IMR-90 (cell line): Measurements from ENCODE around the gene L3MBTL2. TPM values are rescaled to one million over a fixed set of nuclear protein-coding genes. Genes with fewer than 3 reads are reported as not detected.

ENCODE experiments used
- ATAC-seq: fragments of 200-7000 bp; cut with Tn5 transposase; 2 replicates; pipeline ENCODE4 v1.9.1; 2020; ENCODE audit warnings: low read depth, mild to moderate bottlenecking, moderate library complexity
- BruUV-seq: library from RNA; stranded (reverse); fragments of 400-500 nt; replicated peaks from 2 replicates; lab custom pipeline; 2021; lab: Mats Ljungman, UMichigan
- CTCF ChIA-PET: fragments of 300-600 bp; formaldehyde crosslinking; extraction: SDS; loops from one replicate; lab custom pipeline; 2021; ENCODE audit warnings: antibody characterized with exemption; lab: Yijun Ruan, JAX
- POLR2A ChIA-PET: fragments of 300-600 bp; sonication (Branson Sonifier 250); formaldehyde crosslinking; loops from one replicate; lab custom pipeline; 2022; ENCODE audit warnings: antibody characterized with exemption; ENCODE audit not compliant: unreplicated experiment; lab: Charles Lee
- DNase-seq: peaks from one replicate; pipeline ENCODE4 v3.0.0; 2013
- H2AFZ ChIP-seq: replicated peaks from 2 replicates; pipeline ENCODE3; 2013; ENCODE audit warnings: low read length, mild to moderate bottlenecking; ENCODE audit not compliant: poor library complexity
- H2AK5ac ChIP-seq: 2 replicates; pipeline ENCODE4 v1.6.1; 2013; ENCODE audit warnings: low read depth, low read length, inconsistent platforms
- H2AK9ac ChIP-seq: replicated peaks from 2 replicates; pipeline ENCODE3; 2013; ENCODE audit warnings: mild to moderate bottlenecking, low read depth, low read length, moderate library complexity; ENCODE audit not compliant: poor library complexity
- H2BK120ac ChIP-seq: 2 replicates; pipeline ENCODE4 v1.6.1; 2013; ENCODE audit warnings: low read depth, low read length, inconsistent platforms
- H2BK15ac ChIP-seq: 3 replicates; pipeline ENCODE4 v1.6.1; 2013; ENCODE audit warnings: low read depth, low read length, inconsistent platforms
- H2BK20ac ChIP-seq: 2 replicates; pipeline ENCODE4 v1.6.1; 2013; ENCODE audit warnings: low read depth, mild to moderate bottlenecking, inconsistent platforms, low read length, moderate library complexity
- H2BK5ac ChIP-seq: 2 replicates; pipeline ENCODE4 v1.6.1; 2013; ENCODE audit warnings: mild to moderate bottlenecking, low read depth, low read length, inconsistent platforms; ENCODE audit not compliant: poor library complexity, severe bottlenecking
- H3K14ac ChIP-seq: replicated peaks from 2 replicates; pipeline ENCODE4 v1.6.1; 2013; ENCODE audit warnings: low read depth, low read length, inconsistent platforms
- H3K18ac ChIP-seq: 2 replicates; pipeline ENCODE4 v1.6.1; 2013; ENCODE audit warnings: low read depth, low read length, control low read depth
- H3K23ac ChIP-seq: 2 replicates; pipeline ENCODE4 v1.6.1; 2013; ENCODE audit warnings: low read depth, low read length, inconsistent platforms
- H3K27ac ChIP-seq: 2 replicates; pipeline ENCODE4 v1.5.1; 2013; ENCODE audit warnings: mild to moderate bottlenecking, control low read depth, low read length; ENCODE audit not compliant: insufficient read depth
- H3K27me3 ChIP-seq: 2 replicates; pipeline ENCODE4 v1.6.1; 2013; ENCODE audit warnings: low read length; ENCODE audit not compliant: control insufficient read depth, insufficient read depth
- H3K36me3 ChIP-seq: 2 replicates; pipeline ENCODE4 v1.6.1; 2013; ENCODE audit warnings: low read length, mixed read lengths; ENCODE audit not compliant: control insufficient read depth, insufficient read depth
- H3K4ac ChIP-seq: 2 replicates; pipeline ENCODE4 v1.6.1; 2013; ENCODE audit warnings: low read depth, low read length, inconsistent platforms
- H3K4me1 ChIP-seq: 2 replicates; pipeline ENCODE4 v1.6.1; 2013; ENCODE audit warnings: low read length, mixed read lengths; ENCODE audit not compliant: control insufficient read depth, insufficient read depth
- H3K4me2 ChIP-seq: 2 replicates; pipeline ENCODE4 v1.6.1; 2013; ENCODE audit warnings: low read depth, mild to moderate bottlenecking, control low read depth, low read length, moderate library complexity
- H3K4me3 ChIP-seq: 2 replicates; pipeline ENCODE4 v1.5.1; 2013; ENCODE audit warnings: low read depth, mild to moderate bottlenecking, control low read depth, low read length, moderate library complexity; ENCODE audit not compliant: insufficient read depth
- H3K56ac ChIP-seq: 2 replicates; pipeline ENCODE4 v1.6.1; 2013; ENCODE audit warnings: low read length, inconsistent platforms; ENCODE audit not compliant: insufficient read depth; ENCODE audit errors: extremely low read depth
- H3K79me1 ChIP-seq, 2 experiments: 2 replicates each; pipeline ENCODE4 v1.6.1; 2013; ENCODE audit warnings: low read length in 2 of 2, inconsistent platforms in 1 of 2, low read depth in 1 of 2
- H3K9ac ChIP-seq: 2 replicates; pipeline ENCODE4 v1.6.1; 2013; ENCODE audit warnings: low read depth, low read length, control low read depth
- H3K9me1 ChIP-seq: 2 replicates; pipeline ENCODE4 v1.6.1; 2013; ENCODE audit warnings: low read length, inconsistent platforms; ENCODE audit not compliant: insufficient read depth
- H3K9me3 ChIP-seq: 2 replicates; pipeline ENCODE4 v1.6.1; 2013; ENCODE audit warnings: low read length; ENCODE audit not compliant: control insufficient read depth, insufficient read depth
- H4K20me1 ChIP-seq: 2 replicates; pipeline ENCODE4 v1.6.1; 2013; ENCODE audit warnings: low read length, inconsistent platforms; ENCODE audit not compliant: insufficient read depth
- H4K5ac ChIP-seq: 2 replicates; pipeline ENCODE4 v1.6.1; 2013; ENCODE audit warnings: mild to moderate bottlenecking, low read depth, low read length, control low read depth
- H4K8ac ChIP-seq, 2 experiments: 2 replicates each; pipeline ENCODE4 v1.6.1; 2013; ENCODE audit warnings: low read depth in 2 of 2, low read length in 2 of 2, control low read depth in 1 of 2, inconsistent platforms in 1 of 2
- H4K91ac ChIP-seq: 2 replicates; pipeline ENCODE4 v1.6.1; 2013; ENCODE audit warnings: low read depth, low read length, inconsistent platforms; ENCODE audit not compliant: insufficient read depth
- BHLHE40 ChIP-seq: fragments of 150-350 bp; IDR thresholded peaks from 2 replicates; pipeline ENCODE4 v1.6.1; 2016; ENCODE audit warnings: mild to moderate bottlenecking, low read depth, low read length
- CEBPB ChIP-seq: IDR thresholded peaks from 2 replicates; pipeline ENCODE4 v1.6.1; 2012; ENCODE audit warnings: low read depth, low read length, improper control_type of control experiment
- CHD1 ChIP-seq: IDR thresholded peaks from 2 replicates; pipeline ENCODE4 v1.6.1; 2012; ENCODE audit warnings: low read depth, low read length, improper control_type of control experiment
- FOS ChIP-seq: fragments of 150-350 bp; IDR thresholded peaks from 2 replicates; pipeline ENCODE4 v1.6.1; 2016; ENCODE audit warnings: low read depth, low read length
- MAFK ChIP-seq: IDR thresholded peaks from 2 replicates; pipeline ENCODE4 v1.6.1; 2012; ENCODE audit warnings: low read depth, low read length, improper control_type of control experiment
- MAZ ChIP-seq: IDR thresholded peaks from 2 replicates; pipeline ENCODE4 v1.6.1; 2012; ENCODE audit warnings: low read depth, mild to moderate bottlenecking, low read length, improper control_type of control experiment, moderate library complexity, borderline replicate concordance
- MXI1 ChIP-seq: IDR thresholded peaks from 2 replicates; pipeline ENCODE4 v1.6.1; 2012; ENCODE audit warnings: low read depth, mild to moderate bottlenecking, low read length, moderate library complexity, borderline replicate concordance
- NFE2L2 ChIP-seq: fragments of 150-350 bp; IDR thresholded peaks from 2 replicates; pipeline ENCODE4 v1.6.1; 2016; ENCODE audit warnings: low read depth, mild to moderate bottlenecking, low read length
- RAD21 ChIP-seq: IDR thresholded peaks from 2 replicates; pipeline ENCODE4 v1.6.1; 2012; ENCODE audit warnings: low read length, improper control_type of control experiment
- RCOR1 ChIP-seq: IDR thresholded peaks from 2 replicates; pipeline ENCODE4 v1.6.1; 2012; ENCODE audit warnings: mild to moderate bottlenecking, low read length, improper control_type of control experiment; ENCODE audit not compliant: insufficient replicate concordance
- SMC3 ChIP-seq: fragments of 150-350 bp; IDR thresholded peaks from 2 replicates; pipeline ENCODE4 v1.6.1; 2016; ENCODE audit warnings: low read depth, mild to moderate bottlenecking, antibody characterized with exemption, low read length, moderate library complexity
- WGBS, 2 experiments: methylation state at CpG; one replicate each; pipeline versions ENCODE4 v1.1.5 to v1.1.7; 2013; ENCODE audit warnings: missing lambda C conversion rate in 2 of 2; ENCODE audit not compliant: insufficient read length in 1 of 2; ENCODE audit errors: extremely low coverage in 2 of 2; 5-methylcytosine and 5-hydroxymethylcytosine counted together
- dilution Hi-C: fragments of 300-500 bp; cut with HindIII; formaldehyde crosslinking; loops from one replicate; pipeline ENCODE4 v1.14.3; 2018; ENCODE audit warnings: low sequenced_read_pairs; ENCODE audit not compliant: unreplicated experiment
- in situ Hi-C: fragments of 300-500 bp; cut with MboI; formaldehyde crosslinking; loops from 3 replicates; pipeline ENCODE4 v1.14.3; 2019; ENCODE audit warnings: low sequenced_read_pairs, inconsistent platforms, mixed read lengths
- intact Hi-C: fragments of 100-400 bp; cut with micrococcal nuclease; formaldehyde crosslinking; loops from 2 replicates; pipeline ENCODE4 v1.10.0; 2022
- polyA plus RNA-seq, 3 experiments: library from polyadenylated mRNA; depleted of rRNA; stranded (reverse); fragments of >200 nt; gene quantifications; 2 replicates each; pipeline ENCODE4 v1.2.3, GENCODE V29; 2012; ENCODE audit warnings: low replicate concordance in 1 of 3
- total RNA-seq: library from RNA; depleted of rRNA; stranded (reverse); fragments of >200 nt; gene quantifications from 2 replicates; pipeline ENCODE4 v1.2.3, GENCODE V29; 2012
- TF ChIP-seq, protein P1 (sequence below): fragments of 150-350 bp; IDR thresholded peaks from 2 replicates; pipeline ENCODE4 v1.6.1; 2016; ENCODE audit warnings: low read depth, mild to moderate bottlenecking, low read length, moderate library complexity, borderline replicate concordance
- TF ChIP-seq, protein P2 (sequence below): fragments of 150-350 bp; IDR thresholded peaks from 2 replicates; pipeline ENCODE4 v1.6.1; 2017; ENCODE audit warnings: mild to moderate bottlenecking, antibody characterized with exemption, low read length, low read depth

Gene L3MBTL2
- total and polyA plus RNA-seq, 2 of the 4 experiments (the other 2 are of a cell fraction), result 20.6 to 25.1 TPM

DNA sequence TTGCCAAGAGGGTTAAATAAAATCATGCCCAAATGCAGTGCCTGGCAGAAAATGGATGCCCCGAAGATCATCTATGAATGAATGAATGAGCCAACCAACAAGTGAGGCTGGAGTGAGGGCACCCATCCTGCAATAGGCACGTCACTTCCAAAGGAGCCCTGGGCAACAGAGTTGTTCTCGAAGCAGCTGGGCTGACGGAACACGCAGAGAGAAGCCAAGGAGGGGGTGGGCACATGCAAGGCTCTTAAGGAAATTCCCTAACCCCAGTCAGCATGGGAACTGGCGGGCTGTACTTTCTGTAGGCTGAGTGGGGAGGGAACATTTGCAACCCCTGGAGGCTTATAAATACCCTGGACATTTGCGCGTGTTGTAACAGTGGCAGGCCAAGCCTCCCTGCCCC, 47.3 kb downstream of the L3MBTL2 start:
- Histone ChIP-seq H3K27me3 (no peaks in the 10 kb centered on the region), H3K23ac (no peak overlapping the region), H3K9ac (no peak overlapping the region), H3K18ac (no peak overlapping the region), H4K8ac (no peak overlapping the region), H3K4me3 (no peak overlapping the region), H3K56ac (no peak overlapping the region), H2BK120ac (no peak overlapping the region), H4K91ac (no peak overlapping the region), H4K5ac (no peak overlapping the region), H3K9me1 (peaks cover 12% of the 10 kb centered on the region), H2BK20ac (no peak overlapping the region), H3K4me1 (peaks cover 12% of the 10 kb centered on the region), H3K4ac (no peak overlapping the region), H3K14ac (no peak overlapping the region), H3K36me3 (peaks cover 81% of the 10 kb centered on the region), H2AK9ac (no peak overlapping the region), H2BK15ac (no peak overlapping the region), H3K4me2 (no peak overlapping the region), H2AK5ac (no peak overlapping the region), H3K27ac (no peak overlapping the region), H3K9me3 (no peaks in the 10 kb centered on the region), H4K20me1 (peaks cover 18% of the 10 kb centered on the region), H2AFZ (no peak overlapping the region), H2BK5ac (no peak overlapping the region), H3K79me1 (peaks cover 34 to 73% of the 10 kb centered on the region in 2 experiments)
- ChIA-PET CTCF (no interaction called here), POLR2A (no interaction called here)
- TF ChIP-seq, protein P1, sequence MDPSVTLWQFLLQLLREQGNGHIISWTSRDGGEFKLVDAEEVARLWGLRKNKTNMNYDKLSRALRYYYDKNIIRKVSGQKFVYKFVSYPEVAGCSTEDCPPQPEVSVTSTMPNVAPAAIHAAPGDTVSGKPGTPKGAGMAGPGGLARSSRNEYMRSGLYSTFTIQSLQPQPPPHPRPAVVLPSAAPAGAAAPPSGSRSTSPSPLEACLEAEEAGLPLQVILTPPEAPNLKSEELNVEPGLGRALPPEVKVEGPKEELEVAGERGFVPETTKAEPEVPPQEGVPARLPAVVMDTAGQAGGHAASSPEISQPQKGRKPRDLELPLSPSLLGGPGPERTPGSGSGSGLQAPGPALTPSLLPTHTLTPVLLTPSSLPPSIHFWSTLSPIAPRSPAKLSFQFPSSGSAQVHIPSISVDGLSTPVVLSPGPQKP, result no peak
- TF ChIP-seq BHLHE40, result no peak
- TF ChIP-seq MAFK, result no peak
- TF ChIP-seq RAD21, result no peak
- no peak for TF ChIP-seq NFE2L2
- no peak for TF ChIP-seq CHD1
- TF ChIP-seq SMC3, result no peak
- TF ChIP-seq MAZ, result no peak
- TF ChIP-seq, protein P2, sequence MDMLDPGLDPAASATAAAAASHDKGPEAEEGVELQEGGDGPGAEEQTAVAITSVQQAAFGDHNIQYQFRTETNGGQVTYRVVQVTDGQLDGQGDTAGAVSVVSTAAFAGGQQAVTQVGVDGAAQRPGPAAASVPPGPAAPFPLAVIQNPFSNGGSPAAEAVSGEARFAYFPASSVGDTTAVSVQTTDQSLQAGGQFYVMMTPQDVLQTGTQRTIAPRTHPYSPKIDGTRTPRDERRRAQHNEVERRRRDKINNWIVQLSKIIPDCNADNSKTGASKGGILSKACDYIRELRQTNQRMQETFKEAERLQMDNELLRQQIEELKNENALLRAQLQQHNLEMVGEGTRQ, result no peak
- TF ChIP-seq CEBPB, result no peak
- no peak for TF ChIP-seq RCOR1
- no peak for TF ChIP-seq MXI1
- no peak for TF ChIP-seq FOS
- ATAC-seq (no peak), DNase-seq (no peak)
- dilution Hi-C loops, result no loop called here
- intact Hi-C loops, result no loop called here
- WGBS, 2 experiments, result 100% methylated on average over 2 of the region's 8 CpGs; no CpG with 5 or more reads in 1 of the 2 experiments
- no TSS peak for BruUV-seq
- in situ Hi-C loops, result no loop called here
